Endothelial cell of hepatic sinusoid (primary cell): ENCODE measurements around the gene RILPL1.
"Not testable (repeated sequence)": the region's sequence is repeated elsewhere in the genome, so short reads cannot be mapped to it uniquely, and the experiment has no call there.

Experiments used
- in situ Hi-C: cut with HindIII; loops from 2 replicates; pipeline ENCODE4 v1.10.0; 2017; ENCODE audit warnings: low sequenced_read_pairs

The RILPL1 gene

GRCh38 chr12:123530668-123531067, 2.9 kb downstream of the RILPL1 start:
- in situ Hi-C loops: no loop called here

DNA sequence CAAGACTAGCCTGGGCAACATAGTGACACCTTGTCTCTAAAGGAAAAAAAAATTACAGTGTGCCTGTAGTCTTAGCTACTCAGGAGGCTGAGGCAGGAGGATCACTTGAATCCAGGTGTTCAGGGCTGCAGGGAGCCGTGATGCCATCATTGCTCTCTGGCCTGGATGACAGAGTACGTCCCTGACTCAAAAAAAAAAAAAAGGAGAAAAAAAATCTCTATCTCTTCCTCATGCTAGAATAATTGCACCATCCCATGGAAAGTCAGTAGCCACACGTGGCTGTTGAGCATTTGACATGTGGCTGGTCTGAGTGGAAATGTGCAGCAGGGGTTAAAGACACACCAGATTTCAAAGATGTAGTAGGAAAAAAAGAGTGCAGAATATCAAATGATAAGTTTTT, 3.8 kb downstream of the RILPL1 start:
- in situ Hi-C loops: no loop called here

DNA sequence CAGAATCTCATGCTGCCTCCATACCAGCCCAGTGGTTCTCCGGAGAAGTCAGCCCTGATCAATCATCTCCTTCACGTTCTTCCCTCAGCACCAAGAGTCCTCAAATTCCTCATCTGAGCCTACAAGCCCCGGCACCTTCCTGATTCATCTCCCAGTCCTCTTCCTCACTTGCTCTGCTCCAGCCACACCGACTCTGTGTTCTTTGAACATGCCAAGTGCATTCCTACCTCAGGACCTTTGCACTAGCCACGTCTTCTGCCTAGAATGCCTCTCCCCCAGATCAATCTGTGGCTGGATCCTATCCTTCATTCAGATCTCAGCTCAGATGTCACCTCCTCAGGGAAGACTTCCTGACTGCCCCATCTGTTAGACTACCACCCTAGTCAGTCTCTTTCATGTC, 4.7 kb downstream of the RILPL1 start:
- in situ Hi-C loops: no loop called here

DNA sequence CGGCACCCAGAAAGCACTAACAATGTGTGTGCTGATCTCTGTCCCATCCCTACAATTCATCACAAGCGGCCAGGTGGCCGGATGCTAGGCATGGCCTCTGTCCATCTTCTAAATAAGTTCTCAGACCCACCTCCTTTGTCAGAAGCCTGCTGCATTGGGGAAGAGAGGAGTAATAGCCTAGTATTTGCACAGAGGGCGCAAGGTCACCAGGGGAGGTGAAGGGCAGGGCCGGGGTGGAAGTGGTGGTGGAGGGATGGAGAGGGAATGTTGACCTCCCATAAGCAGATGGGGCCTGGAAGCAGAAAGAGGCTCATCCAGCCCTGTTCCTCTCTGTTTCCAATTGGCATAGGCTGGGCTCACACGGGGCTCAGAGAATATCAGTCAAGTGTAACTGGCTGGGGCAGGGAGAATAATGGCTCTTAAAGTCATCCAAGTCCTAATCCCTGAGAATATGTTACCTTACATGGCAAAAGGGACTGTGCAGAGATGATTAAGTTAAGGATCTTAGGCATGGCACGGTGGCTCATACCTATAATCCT, 6.9 kb downstream of the RILPL1 start:
- in situ Hi-C loops: no loop called here

DNA sequence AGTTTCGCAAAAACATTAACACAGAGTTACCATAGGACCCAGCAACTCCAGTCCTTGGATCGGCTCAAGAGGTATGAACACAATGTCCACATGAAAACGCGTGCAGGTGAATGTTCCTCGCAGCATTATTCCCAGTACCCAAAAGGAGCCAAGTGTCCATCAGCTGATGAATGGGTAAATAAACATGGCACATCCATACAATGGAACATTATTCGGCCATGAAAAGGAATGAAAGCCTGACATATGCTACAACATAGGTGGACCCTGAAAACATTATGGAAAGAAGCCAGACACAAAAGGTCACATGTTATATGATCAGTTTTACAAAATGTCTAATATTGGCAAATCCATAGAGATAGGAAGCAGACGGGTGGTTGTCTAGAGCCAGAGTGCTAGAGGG, 9.1 kb downstream of the RILPL1 start:
- in situ Hi-C loops: loop anchor here (5.0 kb wide), 2 partner anchors 42 to 77 kb away; no protein-coding TSS in a partner anchor

- in situ Hi-C loops: loop anchor here (5.0 kb wide), 2 partner anchors 41 to 76 kb away; no protein-coding TSS in a partner anchor
Measured at GRCh38 chr12:123523518-123523917, 10.0 kb downstream of the RILPL1 start.

DNA sequence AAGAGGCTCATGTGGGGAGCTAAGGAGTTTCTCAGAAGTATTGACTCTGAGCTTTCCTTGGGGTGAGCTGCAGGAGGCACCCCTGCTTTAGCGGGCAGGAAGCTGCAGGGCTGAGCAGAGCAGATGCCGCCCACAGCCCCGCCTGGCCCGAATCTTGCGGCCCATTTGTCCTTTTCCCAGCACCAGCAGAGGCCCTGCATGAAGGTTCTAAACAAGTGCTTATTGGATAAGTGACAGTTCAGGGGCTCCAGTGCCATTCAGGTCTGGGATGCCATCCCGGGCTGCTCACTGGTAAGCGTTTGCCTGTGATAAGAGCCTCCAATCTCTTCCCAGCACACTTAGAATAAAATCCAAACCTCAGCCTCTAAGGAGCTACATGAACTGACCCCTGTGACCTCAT, 11.4 kb downstream of the RILPL1 start:
- in situ Hi-C loops: loop anchor here (5.0 kb wide), 2 partner anchors 40 to 75 kb away; no protein-coding TSS in a partner anchor

DNA sequence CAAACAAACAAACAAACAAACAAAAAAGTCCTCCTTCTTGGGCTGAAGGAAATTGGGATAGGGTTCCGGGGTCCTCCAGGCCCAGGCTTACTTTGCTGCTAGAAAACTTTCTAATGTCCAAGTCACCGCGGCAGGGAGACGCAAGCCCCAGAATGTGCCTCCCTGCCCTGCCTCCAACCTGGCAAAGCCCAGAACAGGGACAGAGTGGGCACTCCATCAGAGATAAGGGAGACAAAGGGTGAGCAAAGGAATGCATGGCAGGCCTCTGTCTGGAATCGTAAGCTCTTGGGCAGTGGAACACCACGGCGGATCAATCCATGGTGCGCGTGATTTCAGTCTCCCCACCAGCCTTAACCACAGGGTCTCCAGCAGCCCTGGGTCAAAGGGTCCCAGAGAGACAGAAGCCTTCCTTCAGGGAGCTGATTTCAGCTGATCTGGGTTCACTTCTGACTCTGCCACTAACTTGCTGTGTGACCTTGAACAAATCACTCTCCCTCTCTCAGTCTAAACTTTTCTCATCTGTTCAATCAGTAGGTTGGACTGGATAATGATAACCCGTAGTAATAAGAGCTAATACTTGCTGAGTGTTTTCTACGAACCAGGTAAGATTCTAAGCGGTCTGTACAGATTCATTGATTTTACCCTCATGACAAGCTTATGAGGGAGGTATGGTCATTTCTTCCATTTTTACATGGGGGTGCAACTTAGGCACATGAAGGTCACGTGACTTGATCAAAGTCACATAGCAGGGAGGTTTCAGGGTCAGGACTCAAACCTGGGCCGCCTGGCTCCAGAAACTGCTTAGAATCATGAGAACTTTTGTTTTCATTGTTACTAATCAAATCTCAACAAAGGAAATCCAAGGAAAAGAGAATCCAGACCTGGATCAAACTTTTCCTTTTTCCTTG, 12.7 kb downstream of the RILPL1 start:
- in situ Hi-C loops: loop anchor here (5.0 kb wide), 2 partner anchors 39 to 74 kb away; no protein-coding TSS in a partner anchor

GRCh38 chr12:123519141-123520001, 14.1 kb downstream of the RILPL1 start:
- in situ Hi-C loops: loop anchor here (5.0 kb wide), 2 partner anchors 37 to 72 kb away; no protein-coding TSS in a partner anchor

DNA sequence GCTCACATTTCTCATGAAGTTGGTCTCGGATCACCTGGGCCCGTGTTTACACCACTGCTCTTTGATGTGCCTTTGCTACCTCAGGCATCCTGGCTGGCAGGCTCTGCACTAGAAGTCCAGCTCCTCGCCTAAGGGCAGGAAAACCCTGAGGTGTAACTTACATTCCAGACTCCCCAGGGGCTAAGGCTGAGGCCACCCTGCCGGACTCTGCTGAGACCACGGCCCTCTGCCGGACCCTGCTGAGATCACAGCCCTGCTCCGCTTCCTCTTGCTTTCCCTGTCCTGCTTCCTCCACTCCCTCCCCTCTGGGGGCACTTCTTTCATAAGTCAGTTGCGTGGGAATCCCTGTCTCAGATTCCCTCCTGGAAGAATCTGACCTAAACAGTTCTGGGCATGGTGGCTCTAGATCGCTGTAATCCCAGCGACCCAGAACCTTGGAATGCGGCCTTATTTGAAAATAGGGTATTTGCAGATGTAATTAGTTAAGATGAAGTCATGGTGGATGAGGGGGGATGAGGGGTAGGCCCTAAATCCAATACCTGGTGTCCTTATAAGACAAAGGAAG, 17.2 kb downstream of the RILPL1 start:
- in situ Hi-C loops: no loop called here

DNA sequence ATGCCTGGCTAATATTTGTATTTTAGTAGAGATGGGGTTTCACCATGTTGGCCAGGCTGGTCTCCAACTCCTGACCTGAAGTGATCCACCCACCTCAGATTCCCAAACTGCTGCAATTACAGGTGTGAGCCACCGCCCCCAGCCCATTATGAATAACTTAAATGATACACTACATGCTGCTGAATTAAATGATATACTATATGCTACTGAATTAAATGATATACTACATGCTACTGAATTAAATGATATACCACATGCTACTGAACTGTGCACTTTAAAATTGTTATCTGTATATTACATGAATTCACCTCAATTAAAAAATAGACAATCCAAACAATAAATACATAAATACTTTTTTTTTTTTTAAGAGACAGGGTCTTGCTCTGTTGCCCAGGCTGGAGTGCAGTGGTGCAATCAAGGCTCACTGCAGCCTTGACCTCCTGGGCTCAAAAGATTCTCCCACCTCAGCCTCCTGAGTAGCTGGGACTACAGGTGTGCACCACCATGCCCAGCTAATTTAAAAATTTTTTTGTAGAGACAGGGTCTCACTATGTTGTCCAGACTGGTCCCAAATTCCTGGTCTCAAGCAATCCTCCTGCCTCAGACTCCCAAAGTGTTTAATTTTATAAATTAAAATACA, 18.8 kb downstream of the RILPL1 start:
- in situ Hi-C loops: not testable (repeated sequence)

DNA sequence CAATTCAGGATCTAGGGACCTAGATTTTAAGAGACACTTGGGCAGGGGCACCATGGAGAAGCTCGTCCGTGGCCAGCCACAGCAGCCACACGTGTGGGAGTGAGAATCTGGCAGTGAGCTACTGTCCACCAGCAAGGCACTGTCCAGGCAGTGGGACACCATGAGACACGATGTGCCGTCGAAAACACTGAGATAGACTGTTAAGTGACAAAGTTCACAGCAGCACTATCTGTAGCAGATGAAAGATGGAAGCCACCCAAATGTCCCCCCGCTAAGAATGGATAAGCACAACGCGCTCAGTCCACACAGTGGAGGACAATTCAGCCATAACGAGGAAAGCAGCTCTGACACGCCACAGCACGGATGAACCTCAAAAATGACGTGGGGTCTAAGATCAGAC, 19.7 kb downstream of the RILPL1 start:
- in situ Hi-C loops: no loop called here

- in situ Hi-C loops: no loop called here
Measured at GRCh38 chr12:123512838-123513665, 20.5 kb downstream of the RILPL1 start.

GRCh38 chr12:123506843-123507236, 26.7 kb downstream of the RILPL1 start:
- in situ Hi-C loops: no loop called here

DNA sequence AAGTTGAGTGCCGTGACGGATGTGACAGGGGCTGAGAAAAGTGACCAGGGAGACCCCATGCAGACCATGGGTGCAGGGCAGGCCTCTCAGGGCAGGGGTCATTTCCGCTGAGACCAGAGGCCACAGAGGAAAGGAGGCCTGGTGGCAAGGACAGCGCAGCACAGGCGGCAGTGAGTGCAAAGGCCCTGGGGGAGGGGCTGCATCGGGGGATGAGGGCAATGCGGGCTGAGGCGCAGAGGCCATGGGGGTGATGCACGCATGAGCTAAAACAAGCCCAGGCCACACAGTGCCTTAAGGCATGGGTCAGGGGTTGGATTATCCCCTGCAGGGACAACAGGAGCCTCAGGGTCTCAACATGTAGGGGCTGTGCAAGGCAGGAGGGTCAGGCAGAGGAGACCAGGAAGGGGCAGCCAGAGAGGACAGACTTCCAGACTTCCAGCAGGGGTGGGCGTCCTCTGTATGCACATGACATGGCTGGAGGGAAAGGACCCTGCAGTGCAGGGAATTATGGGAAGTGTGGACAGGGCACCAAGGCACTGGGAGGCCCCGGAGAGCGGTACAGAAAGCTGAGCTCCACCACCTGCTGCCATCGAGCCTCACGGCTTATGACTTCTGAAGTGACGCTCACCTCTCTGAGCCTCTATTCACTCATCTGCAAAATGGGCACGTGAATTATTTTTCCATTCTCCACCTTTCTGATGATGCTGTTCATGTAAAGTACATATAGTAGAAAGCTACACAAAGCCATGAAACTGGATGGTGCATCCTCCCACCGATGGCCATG, 27.3 kb downstream of the RILPL1 start:
- in situ Hi-C loops: no loop called here

DNA sequence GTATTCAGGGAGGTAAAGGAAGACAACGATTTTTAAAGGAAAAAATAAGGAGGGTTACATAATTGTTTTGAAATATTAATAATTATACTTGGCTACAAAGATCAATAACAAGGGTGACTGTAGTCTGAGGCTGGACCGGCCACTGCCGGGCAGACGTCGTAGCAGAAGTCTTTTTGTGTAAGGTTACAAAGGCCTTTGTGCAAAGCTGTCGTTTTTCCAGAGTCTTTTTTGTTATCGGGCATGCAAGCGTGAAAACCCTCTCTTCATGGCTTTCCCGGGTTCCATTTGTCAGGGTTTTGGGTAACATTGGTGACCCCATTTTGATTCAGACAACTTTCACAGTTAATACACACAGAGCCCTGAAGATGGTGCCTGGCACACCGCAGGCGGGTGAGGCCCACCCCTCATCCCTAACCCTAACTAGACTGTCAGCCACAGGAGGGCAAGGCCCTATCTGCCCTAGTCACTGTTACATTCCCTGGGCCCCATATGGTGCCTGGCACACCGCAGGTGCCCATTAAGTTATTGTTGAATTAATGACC, 31.3 kb downstream of the RILPL1 start:
- in situ Hi-C loops: no loop called here

DNA sequence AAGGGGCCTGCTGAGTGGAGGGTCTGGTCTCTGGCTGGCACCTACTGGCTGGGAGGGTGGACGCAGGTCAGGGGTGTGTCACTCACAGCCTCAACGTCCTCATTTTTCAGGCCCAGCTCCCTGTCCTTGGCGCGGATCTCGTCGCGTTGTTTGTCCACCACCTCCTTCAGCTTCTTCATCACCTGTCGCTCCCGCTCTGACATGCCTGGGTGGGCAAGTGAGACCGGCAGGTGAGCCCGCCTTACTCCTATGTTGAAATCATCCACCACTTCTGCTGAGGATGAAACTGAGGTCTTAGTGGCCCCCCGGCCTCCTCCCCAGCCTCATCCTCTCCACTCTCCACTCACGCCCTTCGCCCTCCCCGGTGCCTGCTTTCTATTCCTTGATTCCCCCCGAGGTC, 34.2 kb downstream of the RILPL1 start:
- in situ Hi-C loops: no loop called here

- in situ Hi-C loops: no loop called here
Measured at GRCh38 chr12:123498126-123498825, 35.2 kb downstream of the RILPL1 start.
